NCI-H1417 (cell line): ENCODE results near the gene PLEKHH1.
"Not testable (repeated sequence)": the region's sequence is repeated elsewhere in the genome, so short reads cannot be mapped to it uniquely, and the experiment has no call there.

Experiments used
- DNase-seq, 3 experiments: peaks; one replicate each; lab custom pipeline; 2025; lab: John Stamatoyannopoulos, UW

Gene PLEKHH1

GRCh38 chr14:67583711-67584644, 50.9 kb downstream of the PLEKHH1 start:
- peak; percentile 31 to 77 (median 48) for DNase-seq

DNA sequence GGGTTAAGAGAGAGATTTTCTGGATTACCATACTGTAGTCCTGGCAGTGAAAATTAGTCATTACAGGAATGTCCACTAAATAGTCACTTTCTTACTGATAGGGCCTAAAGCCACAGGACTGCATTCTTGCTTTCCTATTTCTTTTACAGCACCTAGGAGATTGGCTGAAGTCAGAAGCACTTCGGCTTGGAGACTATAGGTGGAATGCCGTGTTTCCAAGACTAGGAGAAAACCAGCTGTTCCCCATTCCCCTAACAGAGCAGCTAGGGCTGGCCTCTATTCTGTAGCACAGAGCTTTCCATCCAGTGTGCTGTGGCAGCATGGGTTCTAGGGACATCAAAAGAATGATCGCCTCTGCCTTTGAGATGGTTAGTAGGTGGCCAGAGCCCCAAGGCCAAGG, 51.9 kb downstream of the PLEKHH1 start:
- DNase-seq: no peak

DNA sequence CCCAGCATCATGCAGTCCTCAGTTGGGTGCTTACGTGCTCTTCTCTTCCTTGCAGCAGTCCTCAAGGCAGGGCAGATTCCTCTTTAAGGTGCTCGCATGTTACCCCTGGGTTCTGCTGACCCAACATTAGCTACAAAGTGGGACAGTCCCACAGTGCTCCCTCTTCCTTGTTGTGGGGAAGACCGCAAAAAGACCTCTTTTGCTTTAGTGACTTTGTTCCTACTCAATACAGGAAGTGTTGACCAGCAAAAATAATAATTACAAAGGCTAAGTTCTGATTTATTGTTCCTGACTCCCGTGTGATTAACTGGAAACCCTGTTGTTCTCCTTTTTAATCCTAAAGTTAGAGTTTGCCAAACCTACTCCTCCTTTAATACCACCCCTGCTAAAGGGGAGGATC, 53.3 kb downstream of the PLEKHH1 start:
- DNase-seq: no peak

GRCh38 chr14:67589204-67589770, 56.2 kb downstream of the PLEKHH1 start:
- no peak for DNase-seq

DNA sequence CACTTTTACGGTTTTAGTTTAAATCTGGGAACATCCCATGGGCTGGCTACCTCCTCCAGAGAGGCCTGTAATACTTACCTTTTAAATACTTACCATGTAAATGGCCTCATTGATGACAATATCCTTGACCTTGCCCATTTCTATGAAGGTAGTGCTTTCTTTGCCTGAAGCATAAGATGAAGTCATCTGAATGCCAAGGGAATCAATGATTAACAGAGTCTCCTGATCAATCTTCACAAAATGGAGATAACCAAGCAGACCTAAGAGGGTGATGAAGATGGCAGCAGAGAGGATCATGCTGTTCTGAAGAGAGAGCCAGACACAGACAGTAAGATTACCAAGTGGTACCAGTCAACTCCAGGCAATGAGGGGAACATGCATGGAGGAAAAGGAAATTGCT, 60.6 kb downstream of the PLEKHH1 start:
- DNase-seq: not testable (repeated sequence)

DNA sequence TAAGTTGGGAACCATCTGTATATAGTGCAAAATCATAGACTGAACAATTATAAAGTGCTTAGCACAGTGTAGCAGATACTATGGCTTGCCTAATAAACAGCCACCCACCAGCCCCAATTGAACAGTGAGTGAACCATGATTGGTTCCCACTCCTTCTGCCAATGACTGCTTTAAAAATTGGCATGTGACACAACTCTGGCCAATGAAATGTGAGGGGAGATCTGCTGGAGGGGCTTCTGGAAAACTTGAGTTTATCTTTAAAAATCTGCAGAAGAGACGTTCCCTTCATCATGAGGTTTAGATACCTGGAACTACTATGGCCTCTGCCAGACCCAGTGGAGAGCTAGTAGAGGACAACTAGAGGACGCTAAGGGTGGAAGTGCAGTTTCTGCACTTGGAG, 62.3 kb downstream of the PLEKHH1 start:
- DNase-seq: no peak

GRCh38 chr14:67599698-67600561, 66.8 kb downstream of the PLEKHH1 start, which contains the start of gene PIGH:
PIGH (minus strand) TSS chr14:67600268; CDS start chr14:67600203, 65 bp downstream.
- peak; percentile 87 to 91 (median 88) for DNase-seq

DNA sequence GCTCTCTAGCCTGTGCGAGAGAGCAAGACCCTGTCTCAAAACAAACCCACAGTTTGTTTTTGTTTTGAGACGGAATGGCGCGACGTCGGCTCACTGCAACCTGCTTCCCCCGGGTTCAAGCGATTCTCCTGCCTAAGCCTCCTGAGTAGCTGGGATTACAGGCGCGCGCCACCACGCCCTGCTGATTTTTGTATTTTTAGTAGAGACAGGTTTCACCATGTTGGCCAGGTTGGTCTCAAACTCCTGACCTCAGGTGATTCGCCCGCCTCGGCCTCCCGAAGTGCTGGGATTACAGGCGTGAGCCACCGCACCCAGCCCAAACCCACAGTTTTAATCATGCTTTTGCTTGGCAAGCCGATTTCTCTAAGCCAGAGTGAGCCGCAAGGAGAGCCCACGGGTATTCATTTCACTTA, 67.5 kb downstream of the PLEKHH1 start:
- not testable (repeated sequence) for DNase-seq

- DNase-seq: no peak
These were observed 69.0 kb downstream of the PLEKHH1 start for GRCh38 chr14:67602076-67602475.

GRCh38 chr14:67602995-67603545, 70.0 kb downstream of the PLEKHH1 start:
- no peak for DNase-seq

GRCh38 chr14:67607646-67608045, 74.6 kb downstream of the PLEKHH1 start:
- DNase-seq: no peak

DNA sequence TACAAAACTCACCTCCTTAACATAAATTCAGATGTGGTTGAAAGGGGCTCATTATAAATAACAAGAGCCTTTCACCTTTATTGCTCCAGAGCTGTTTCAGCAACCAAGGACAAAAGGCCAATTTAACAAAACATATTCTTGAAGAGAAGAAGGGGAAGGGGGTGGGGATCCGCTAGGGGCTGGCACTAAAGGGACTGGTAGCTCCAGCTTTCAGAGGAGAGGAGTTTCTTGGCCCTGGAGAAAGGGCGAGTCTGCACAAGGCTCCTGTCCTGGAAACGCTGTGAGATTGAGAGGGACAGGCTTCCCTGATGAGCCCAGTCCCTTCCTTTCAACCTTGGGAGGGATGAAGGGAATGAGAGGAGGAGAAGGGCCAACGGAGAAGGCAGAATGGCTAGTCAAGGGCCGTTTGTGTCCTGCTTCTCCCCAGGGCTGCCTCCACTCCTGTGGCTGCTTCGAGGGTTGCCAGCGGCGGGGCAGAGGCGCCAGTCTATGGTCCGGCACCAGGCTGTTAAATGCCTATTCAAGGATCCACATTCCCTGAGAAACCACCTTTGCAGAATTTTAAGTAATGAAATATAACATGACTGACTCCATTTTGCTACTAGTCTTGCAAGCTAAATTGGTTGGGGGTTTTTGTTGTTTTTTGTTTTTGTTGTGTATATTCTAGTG, 76.7 kb downstream of the PLEKHH1 start:
- no peak for DNase-seq

DNA sequence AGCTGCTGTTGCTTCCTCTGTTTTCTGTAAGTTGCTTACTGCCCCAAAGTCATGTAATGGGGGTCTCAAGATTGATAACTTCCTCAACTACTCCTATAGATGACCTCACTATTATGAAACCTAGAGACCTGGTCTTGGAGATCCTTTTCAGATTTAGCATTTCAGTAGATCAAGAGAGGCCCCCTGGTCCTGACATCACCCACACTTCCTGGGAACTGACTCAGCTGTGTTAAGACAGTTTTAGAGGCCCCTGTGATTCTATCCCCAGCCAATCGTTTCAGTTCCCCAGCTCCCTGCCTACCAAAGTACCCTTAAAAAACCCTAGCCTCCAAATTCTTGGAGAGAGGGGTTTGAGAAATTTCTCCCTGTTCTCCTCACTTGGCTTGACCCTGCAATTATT, 77.4 kb downstream of the PLEKHH1 start:
- DNase-seq: no peak

DNA sequence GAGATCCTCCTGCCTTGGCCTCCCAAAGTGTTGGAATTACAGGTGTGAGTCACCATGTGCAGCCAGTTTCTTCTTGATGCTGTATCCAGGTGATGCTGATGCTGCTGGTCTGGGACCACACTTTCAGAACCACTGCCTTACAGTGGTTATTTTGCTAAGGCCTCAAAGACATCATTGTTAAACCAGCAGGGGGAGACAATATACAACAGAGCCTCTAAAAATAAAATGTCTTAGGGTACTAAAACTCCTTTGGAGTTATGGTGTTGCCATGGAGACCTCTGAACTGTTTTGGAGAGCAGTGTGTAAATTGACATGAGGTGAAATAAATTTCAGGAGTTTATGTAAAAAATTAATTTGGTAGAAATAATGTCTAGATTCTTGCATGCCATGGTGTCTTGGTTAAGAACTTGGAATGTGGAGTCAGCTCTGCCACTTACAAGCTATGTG, 85.5 kb downstream of the PLEKHH1 start:
- DNase-seq: peak; percentile 46 to 78 (median 59)

- DNase-seq: peak; percentile 97 to 99 (median 99)
These were observed 86.5 kb downstream of the PLEKHH1 start, which contains the start of gene ARG2 for GRCh38 chr14:67619446-67620216. ARG2 (plus strand) TSS chr14:67619920; CDS start chr14:67619978, 58 bp downstream.

DNA sequence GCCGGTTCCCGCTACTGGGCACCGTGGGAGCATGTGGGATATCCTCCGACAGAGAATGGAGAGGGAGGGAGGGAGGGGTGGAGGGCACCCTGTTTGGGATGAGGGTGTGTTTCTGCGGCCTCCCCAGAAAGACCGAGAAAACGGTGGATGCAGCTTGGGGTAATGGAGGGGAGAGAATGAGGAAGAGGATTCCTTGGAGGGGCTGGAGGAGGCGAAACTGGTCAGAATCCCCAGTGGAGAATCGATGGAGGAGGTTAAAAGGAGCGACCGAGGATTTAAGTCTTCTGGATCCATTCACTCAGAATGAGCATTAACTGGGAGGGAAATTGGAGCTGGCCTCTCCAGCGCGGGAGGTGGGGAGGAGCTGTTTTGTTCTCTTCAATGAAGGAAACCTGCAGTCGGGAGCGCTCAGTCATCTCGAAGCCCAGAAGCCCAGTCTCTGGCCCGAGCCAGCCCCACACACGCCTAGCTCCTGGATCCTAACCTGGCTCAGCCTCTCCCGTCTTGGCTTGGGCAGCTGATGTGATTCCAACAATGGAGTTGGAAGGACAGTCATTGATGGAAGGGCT, 87.2 kb downstream of the PLEKHH1 start:
- DNase-seq: peak; percentile 70 to 75 (median 72)

DNA sequence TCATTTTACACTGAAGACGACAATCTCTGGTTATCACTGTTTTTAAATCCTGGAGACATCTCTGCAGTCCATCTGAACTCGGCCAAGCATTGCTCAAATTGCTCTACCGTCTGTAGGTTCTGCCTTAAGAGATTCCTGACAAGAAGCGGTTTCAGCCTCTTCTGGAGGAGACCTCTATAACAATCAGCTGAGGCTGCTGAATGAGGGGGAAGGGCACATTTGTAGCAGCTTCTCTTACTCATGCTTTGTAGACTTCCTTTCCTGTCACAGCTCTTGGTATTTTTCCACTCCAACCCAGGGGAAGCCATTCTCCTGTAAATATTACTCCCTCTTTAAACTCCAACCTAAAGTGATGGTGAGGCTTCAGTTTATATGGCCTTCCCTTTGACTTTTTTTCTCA, 89.6 kb downstream of the PLEKHH1 start:
- DNase-seq: no peak

GRCh38 chr14:67623114-67623513, 90.0 kb downstream of the PLEKHH1 start:
- no peak for DNase-seq

DNA sequence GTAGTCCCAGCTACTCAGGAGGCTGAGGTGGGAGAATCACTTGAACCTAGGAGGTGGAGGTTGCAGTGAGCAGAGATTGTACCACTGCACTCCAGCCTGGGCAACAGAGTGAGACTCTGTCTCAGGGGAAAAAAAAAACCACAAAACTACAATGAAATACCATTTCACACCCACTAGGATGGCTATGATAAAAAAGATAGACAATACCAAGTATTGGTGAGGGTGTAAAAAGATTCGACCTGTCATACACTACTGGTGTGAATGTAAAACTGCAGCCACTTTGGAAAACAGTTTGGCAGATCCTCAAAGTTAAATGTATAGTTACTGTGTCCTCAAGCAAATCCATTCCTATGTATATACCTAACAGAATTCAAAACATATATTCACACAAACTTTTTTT, 93.0 kb downstream of the PLEKHH1 start:
- not testable (repeated sequence) for DNase-seq

DNA sequence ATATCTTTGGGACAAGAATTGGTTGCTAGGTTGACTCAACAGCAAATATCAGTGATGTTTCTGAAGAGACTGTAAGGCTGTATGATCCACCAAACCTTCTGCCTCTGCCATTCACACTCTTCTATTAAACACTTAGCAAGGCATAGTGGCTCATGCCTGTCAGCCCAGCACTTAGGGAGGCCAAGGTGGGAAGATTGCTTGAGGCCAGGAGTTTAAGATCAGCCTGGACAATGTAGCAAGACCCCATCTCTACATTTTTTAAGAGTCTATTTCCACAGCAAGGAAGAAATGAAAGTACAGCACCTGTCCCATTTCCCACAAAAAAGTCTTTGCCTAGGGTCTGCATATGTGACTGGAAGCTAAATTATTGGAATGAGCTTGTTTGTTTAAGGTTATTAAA, 94.4 kb downstream of the PLEKHH1 start:
- no peak for DNase-seq
